GM23338 (cell line): ENCODE results near the gene UBALD1. TPM values are rescaled to one million over a fixed set of nuclear protein-coding genes. Genes with fewer than 3 reads are reported as not detected.

Experiments used
- ATAC-seq: fragments of 200-7000 bp; cut with Tn5 transposase; 3 replicates; pipeline ENCODE4 v1.9.1; 2020
- DNase-seq: peaks from one replicate; pipeline ENCODE4 v3.0.0-alpha.2; 2015; ENCODE audit warnings: low spot score
- H2AFZ ChIP-seq: fragments of 200-600 bp; sonication (generic); 2 replicates; pipeline ENCODE4 v1.8.0; 2016; ENCODE audit warnings: antibody characterized with exemption, mild to moderate bottlenecking, moderate library complexity
- H3F3A ChIP-seq: fragments of 200-600 bp; sonication (generic); replicated peaks from 2 replicates; pipeline ENCODE4 v1.8.0; 2017; ENCODE audit warnings: antibody characterized with exemption, mixed run types, low read depth
- H3K27ac ChIP-seq: fragments of 200-600 bp; sonication (generic); 2 replicates; pipeline ENCODE4 v1.6.1; 2016; ENCODE audit warnings: low read depth
- H3K27me3 ChIP-seq: fragments of 200-600 bp; sonication (generic); 2 replicates; pipeline ENCODE4 v1.8.0; 2016; ENCODE audit warnings: mild to moderate bottlenecking, mixed run types, moderate library complexity; ENCODE audit not compliant: insufficient read depth
- H3K36me3 ChIP-seq: fragments of 200-600 bp; sonication (generic); 2 replicates; pipeline ENCODE4 v1.8.0; 2016; ENCODE audit warnings: mild to moderate bottlenecking; ENCODE audit not compliant: insufficient read depth
- H3K4me1 ChIP-seq: fragments of 200-600 bp; sonication (generic); 2 replicates; pipeline ENCODE4 v1.8.0; 2016; ENCODE audit warnings: mild to moderate bottlenecking, moderate library complexity; ENCODE audit not compliant: insufficient read depth
- H3K4me2 ChIP-seq: fragments of 200-600 bp; sonication (generic); 2 replicates; pipeline ENCODE4 v1.7.1; 2017; ENCODE audit warnings: mixed run types
- H3K4me3 ChIP-seq: fragments of 200-600 bp; sonication (generic); 2 replicates; pipeline ENCODE4 v1.6.1; 2016; ENCODE audit warnings: mixed run types
- H3K79me2 ChIP-seq: fragments of 200-600 bp; sonication (generic); replicated peaks from 2 replicates; pipeline ENCODE4 v1.8.0; 2017; ENCODE audit warnings: mild to moderate bottlenecking; ENCODE audit not compliant: insufficient read depth
- H3K9me2 ChIP-seq: fragments of 200-600 bp; sonication (generic); 2 replicates; pipeline ENCODE4 v1.8.0; 2017; ENCODE audit not compliant: insufficient read depth
- H4K20me1 ChIP-seq: fragments of 200-600 bp; sonication (generic); replicated peaks from 2 replicates; pipeline ENCODE4 v1.8.0; 2017; ENCODE audit warnings: mild to moderate bottlenecking; ENCODE audit not compliant: insufficient read depth
- H3K27ac Mint-ChIP-seq: 2 replicates; pipeline ENCODE4 v1.8.0; 2020; ENCODE audit warnings: inconsistent platforms, mild to moderate bottlenecking, moderate library complexity, mixed read lengths
- H3K27me3 Mint-ChIP-seq: 3 replicates; pipeline ENCODE4 v1.8.0; 2022; ENCODE audit warnings: low read depth, mild to moderate bottlenecking, moderate library complexity, mixed read lengths, inconsistent platforms; ENCODE audit not compliant: insufficient read depth, poor library complexity
- H3K36me3 Mint-ChIP-seq: 3 replicates; pipeline ENCODE4 v1.8.0; 2021; ENCODE audit warnings: low read depth, mild to moderate bottlenecking, inconsistent platforms, moderate library complexity, mixed read lengths
- H3K4me1 Mint-ChIP-seq: 3 replicates; pipeline ENCODE4 v1.8.0; 2020; ENCODE audit warnings: mild to moderate bottlenecking, inconsistent platforms, mixed read lengths
- H3K4me3 Mint-ChIP-seq: 3 replicates; pipeline ENCODE4 v1.8.0; 2021; ENCODE audit warnings: moderate library complexity, mild to moderate bottlenecking, inconsistent platforms, mixed read lengths
- H3K9me3 Mint-ChIP-seq: 3 replicates; pipeline ENCODE4 v1.8.0; 2020; ENCODE audit warnings: moderate library complexity, mild to moderate bottlenecking, inconsistent platforms, mixed read lengths
- CREB1 ChIP-seq: fragments of 250-450 bp; sonication (Bioruptor Pico); IDR thresholded peaks from 2 replicates; pipeline ENCODE4 v1.5.0; 2020; ENCODE audit warnings: low read depth, mild to moderate bottlenecking, moderate library complexity
- CTCF ChIP-seq, 2 experiments: fragments of 200-600 bp in 1 of 2; sonication (generic) in 1 of 2; conservative IDR thresholded peaks; 2 replicates each; pipeline versions ENCODE4 v1.5.1 to v1.6.1; 2016 to 2017; ENCODE audit warnings: antibody characterized with exemption in 2 of 2, low read depth in 2 of 2, mild to moderate bottlenecking in 2 of 2, moderate library complexity in 1 of 2
- EZH2phosphoT487 ChIP-seq: fragments of 200-600 bp; sonication (generic); IDR thresholded peaks from one replicate; pipeline ENCODE4 v1.8.1; 2018; ENCODE audit warnings: antibody characterized with exemption; ENCODE audit not compliant: unreplicated experiment
- JUNB ChIP-seq: IDR thresholded peaks from one replicate; pipeline ENCODE4 v1.6.1; 2016; ENCODE audit warnings: antibody characterized with exemption; ENCODE audit not compliant: unreplicated experiment
- NANOG ChIP-seq: IDR thresholded peaks from 2 replicates; pipeline ENCODE4 v1.6.1; 2016; ENCODE audit warnings: antibody characterized with exemption, borderline replicate concordance
- POLR2AphosphoS5 ChIP-seq: IDR thresholded peaks from 2 replicates; pipeline ENCODE4 v1.6.1; 2016; ENCODE audit warnings: antibody characterized with exemption, low read depth
- STAT1 ChIP-seq: IDR thresholded peaks from one replicate; pipeline ENCODE4 v1.6.1; 2016; ENCODE audit warnings: antibody characterized with exemption; ENCODE audit not compliant: unreplicated experiment
- ZNF114 ChIP-seq: fragments of 250-450 bp; sonication (Bioruptor Pico); IDR thresholded peaks from 2 replicates; pipeline ENCODE4 v1.5.0; 2020; ENCODE audit warnings: mild to moderate bottlenecking, moderate library complexity
- ZNF331 ChIP-seq: fragments of 250-450 bp; sonication (Bioruptor Pico); IDR thresholded peaks from 2 replicates; pipeline ENCODE4 v1.5.0; 2020; ENCODE audit warnings: low read depth, mild to moderate bottlenecking, moderate library complexity
- polyA plus RNA-seq: library from polyadenylated mRNA; unstranded; fragments of >200 nt; fragmentation: Nextera tagmentation; extraction: Ambion mirVana; gene quantifications from 2 replicates; pipeline ENCODE4 v1.2.1, GENCODE V29; 2016
- total RNA-seq: library from RNA; depleted of rRNA; stranded (reverse); fragments of >200 nt; shearing (Covaris generic); gene quantifications from 2 replicates; pipeline ENCODE4 v1.2.3, GENCODE V29; 2014

Gene UBALD1
- total and polyA plus RNA-seq, 2 experiments from 2014 or later = 20.7 to 32.8 TPM

DNA sequence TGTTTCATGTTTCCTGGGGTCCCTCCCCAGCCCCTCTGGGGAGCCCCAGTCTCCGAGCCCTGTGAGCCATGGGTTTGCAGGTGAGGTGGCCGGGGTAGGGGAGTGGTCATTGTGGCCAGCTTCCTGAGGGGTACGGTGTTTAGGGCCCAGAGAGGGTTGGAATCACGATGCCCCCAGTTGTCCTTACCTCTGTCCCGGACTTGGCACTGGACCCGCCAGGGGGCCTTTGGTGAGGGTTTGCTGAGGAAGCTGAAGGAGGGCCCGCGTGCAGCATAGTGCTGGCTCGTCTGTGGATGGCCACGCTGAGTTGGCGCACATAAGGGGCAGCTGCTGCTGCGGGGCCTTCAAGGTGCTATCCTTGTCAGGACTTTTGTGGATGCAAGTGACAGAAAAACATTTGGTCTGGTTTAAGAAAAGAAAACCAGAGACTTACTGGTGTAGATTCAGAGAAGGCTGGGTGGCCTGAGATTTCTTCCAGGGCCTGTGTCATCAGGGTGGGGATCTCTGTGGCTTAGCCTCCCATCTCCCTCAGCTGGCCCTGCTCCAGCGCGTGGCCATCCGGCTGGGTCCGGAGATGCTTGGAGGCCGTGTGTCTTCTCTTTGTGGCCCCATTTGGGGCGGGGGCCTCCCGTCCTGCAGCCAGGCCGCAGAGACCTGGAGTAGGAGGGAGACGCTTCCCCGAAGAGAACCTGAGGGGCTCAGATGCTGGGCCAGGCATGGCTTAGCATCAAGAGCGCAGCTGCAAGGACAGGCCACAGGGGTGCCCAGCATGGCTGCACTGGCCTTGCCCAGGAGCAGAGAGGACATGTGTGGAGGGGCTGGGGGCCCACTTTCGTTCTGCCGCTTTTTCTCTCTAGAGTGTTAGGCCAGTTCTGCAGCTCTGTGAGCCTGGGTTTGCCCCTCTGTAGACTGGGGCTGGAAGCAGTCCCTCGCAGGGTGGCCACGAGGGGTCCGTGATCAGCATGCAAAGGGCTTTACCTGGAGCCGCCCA lies 45.0 kb upstream of the UBALD1 start:
- Mint-ChIP-seq H3K36me3 (peaks cover 16% of the 10 kb centered on the region), H3K27ac (no peak overlapping the region), H3K9me3 (no peaks in the 10 kb centered on the region), H3K4me3 (no peak overlapping the region), H3K27me3 (peaks cover 3% of the 10 kb centered on the region), H3K4me1 (peaks cover 2% of the 10 kb centered on the region; the same call in 1 of the 3 replicates)
- H3K27ac ChIP-seq = no peak overlapping the region
- H2AFZ ChIP-seq = no peak overlapping the region
- TF ChIP-seq STAT1 = no peak
- no peak for TF ChIP-seq POLR2AphosphoS5
- TF ChIP-seq ZNF114 (CRISPR knock-in tag) = no peak
- TF ChIP-seq CTCF (conservative IDR thresholded peaks at IDR 0.05; ENCODE audit: low read depth in 2 of 2) = no peak
- no peak for TF ChIP-seq CREB1 (CRISPR knock-in tag)
- no peak for TF ChIP-seq ZNF331
- no peak for TF ChIP-seq EZH2phosphoT487
- no peak overlapping the region for H3K4me2 ChIP-seq
- H3K27me3 ChIP-seq = no peaks in the 10 kb centered on the region
- no peaks in the 10 kb centered on the region; the same call in 1 of the 2 replicates for H3K79me2 ChIP-seq
- no peak overlapping the region for H3K4me3 ChIP-seq
- H3F3A ChIP-seq = no peaks in the 10 kb centered on the region
- 0 out of 2 replicates have a peak, but pooled peaks cover 4% of the 10 kb centered on the region for H4K20me1 ChIP-seq
- H3K36me3 ChIP-seq = no peaks in the 10 kb centered on the region
- DNase-seq (no peak), ATAC-seq (no peak; the same call in 2 of the 3 replicates)
- no peaks in the 10 kb centered on the region for H3K4me1 ChIP-seq
- no peaks in the 10 kb centered on the region for H3K9me2 ChIP-seq

DNA sequence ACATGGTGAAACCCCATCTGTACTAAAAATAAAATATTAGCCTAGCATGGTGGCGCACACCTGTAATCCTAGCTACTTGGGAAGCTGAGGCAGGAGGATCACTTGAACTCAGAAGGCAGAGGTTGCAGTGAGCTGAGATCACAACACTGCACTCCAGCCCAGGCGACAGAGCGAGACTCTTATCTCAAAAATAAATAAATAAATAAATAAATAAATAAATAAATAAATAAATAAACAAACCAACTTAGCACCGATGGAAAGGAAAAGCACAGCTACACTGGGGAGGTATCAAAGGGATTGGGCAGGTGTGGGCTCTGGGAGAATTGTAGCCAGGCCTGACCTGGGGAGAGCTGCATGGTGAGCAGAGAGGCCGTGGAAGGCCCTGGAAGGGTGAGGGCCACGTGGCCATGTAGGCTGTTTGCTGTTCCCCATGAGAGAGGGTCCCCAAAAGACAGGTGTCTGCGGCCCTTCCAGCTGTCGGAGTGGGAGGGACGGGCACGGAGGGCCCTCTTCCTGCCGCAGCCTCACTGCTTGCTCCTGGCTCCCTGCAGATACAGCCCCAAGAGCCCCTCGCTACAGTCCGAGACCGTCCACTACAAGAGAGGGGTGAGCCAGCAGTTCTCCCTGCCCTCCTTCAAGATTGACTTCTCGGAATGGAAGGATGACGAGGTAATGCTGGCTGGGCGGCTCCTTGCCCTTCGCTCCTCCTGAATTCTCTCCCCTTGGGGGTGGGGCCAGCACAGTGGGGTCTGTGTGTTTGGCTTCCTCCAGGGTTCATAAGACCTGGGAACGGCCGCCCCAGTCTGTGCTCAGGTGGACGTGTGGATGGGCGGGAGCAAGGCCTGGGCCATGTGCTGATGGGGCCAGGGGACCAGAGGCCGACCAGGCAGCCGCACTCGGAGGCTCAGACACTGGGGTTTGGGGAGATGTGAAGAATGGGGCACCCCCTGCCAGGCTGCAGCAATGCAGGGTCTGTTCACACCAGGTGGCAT lies 42.3 kb upstream of the UBALD1 start:
- H3K79me2 ChIP-seq = no peaks in the 10 kb centered on the region
- peak; percentile 44 for ATAC-seq
- H3K27me3 Mint-ChIP-seq = peaks cover 2% of the 10 kb centered on the region
- H3K27ac Mint-ChIP-seq = no peak overlapping the region
- no peaks in the 10 kb centered on the region for H3F3A ChIP-seq
- no peaks in the 10 kb centered on the region for H3K9me2 ChIP-seq
- H3K4me3 ChIP-seq = no peak overlapping the region
- H3K27me3 ChIP-seq = no peaks in the 10 kb centered on the region
- H3K4me3 Mint-ChIP-seq = no peak overlapping the region
- H4K20me1 ChIP-seq = no peaks in the 10 kb centered on the region
- no peak overlapping the region for H2AFZ ChIP-seq
- no peak overlapping the region for H3K4me2 ChIP-seq
- no peaks in the 10 kb centered on the region for H3K36me3 ChIP-seq
- H3K36me3 Mint-ChIP-seq = peaks cover 19% of the 10 kb centered on the region
- no peaks in the 10 kb centered on the region for H3K4me1 Mint-ChIP-seq
- DNase-seq = no peak
- no peak overlapping the region for H3K27ac ChIP-seq
- no peaks in the 10 kb centered on the region for H3K9me3 Mint-ChIP-seq
- H3K4me1 ChIP-seq = no peaks in the 10 kb centered on the region
- TF ChIP-seq ZNF114 (CRISPR knock-in tag) = no peak
- no peak for TF ChIP-seq JUNB
- TF ChIP-seq NANOG = no peak
- no peak for TF ChIP-seq POLR2AphosphoS5
- no peak for TF ChIP-seq CTCF (conservative IDR thresholded peaks at IDR 0.05; ENCODE audit: low read depth in 2 of 2)
